Left kidney (tissue), 2 donors: ENCODE results near the gene UGCG. TPM values are rescaled to one million over a fixed set of nuclear protein-coding genes. Genes with fewer than 3 reads are reported as not detected.
"Not testable (repeated sequence)": the region's sequence is repeated elsewhere in the genome, so short reads cannot be mapped to it uniquely, and the experiment has no call there.

ENCODE experiments used
- DNase-seq: peaks from one replicate; pipeline ENCODE4 v3.0.0-alpha.2; 2013
- polyA plus RNA-seq: library from polyadenylated mRNA; unstranded; fragments of 120-200 nt; gene quantifications from one replicate; pipeline ENCODE4 v1.2.1, GENCODE V29; 2013; ENCODE audit not compliant: insufficient read length

UGCG gene
- polyA plus RNA-seq, 1 donor = 84.3 TPM

DNA sequence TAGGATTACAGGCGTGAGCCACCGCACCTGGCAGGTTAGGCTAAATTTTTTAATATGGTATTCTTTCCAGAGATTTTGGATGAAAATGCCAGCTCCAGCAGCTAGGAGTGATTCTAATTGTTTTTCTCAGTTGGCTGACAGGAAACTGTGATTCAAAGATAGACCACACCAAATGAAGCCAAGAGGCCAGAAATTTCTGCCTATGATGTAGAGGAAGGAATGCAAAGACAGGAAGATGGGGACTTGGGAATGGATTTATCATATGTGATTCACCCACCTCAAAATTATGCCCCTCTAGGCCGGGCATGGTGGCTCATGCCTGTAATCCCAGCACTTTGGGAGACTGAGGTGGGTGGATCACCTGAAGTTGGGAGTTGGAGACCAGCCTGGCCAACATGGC is 53.3 kb downstream of the UGCG start:
- no peak for DNase-seq

GRCh38 chr9:111952559-111952958 is 55.9 kb downstream of the UGCG start:
- DNase-seq = no peak

DNA sequence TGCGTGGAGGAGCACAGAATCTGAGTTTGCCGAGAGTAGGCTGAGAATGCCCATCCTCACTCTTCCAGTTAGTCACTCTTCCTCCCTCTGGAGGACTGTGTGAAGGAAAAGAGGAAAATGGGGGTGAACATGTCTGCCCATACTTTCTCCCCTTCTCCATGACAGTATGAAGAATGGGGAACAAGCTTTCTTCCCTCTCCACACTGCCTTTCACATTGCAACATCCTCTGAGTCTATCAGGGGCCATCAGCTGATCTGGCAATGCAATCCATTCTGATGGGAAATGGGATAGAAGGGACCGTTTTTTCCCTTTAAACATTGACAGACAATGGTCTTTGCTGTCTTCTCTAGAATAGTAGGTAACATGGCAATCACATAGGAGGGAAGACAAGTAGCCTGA is 56.8 kb downstream of the UGCG start:
- DNase-seq = no peak

DNA sequence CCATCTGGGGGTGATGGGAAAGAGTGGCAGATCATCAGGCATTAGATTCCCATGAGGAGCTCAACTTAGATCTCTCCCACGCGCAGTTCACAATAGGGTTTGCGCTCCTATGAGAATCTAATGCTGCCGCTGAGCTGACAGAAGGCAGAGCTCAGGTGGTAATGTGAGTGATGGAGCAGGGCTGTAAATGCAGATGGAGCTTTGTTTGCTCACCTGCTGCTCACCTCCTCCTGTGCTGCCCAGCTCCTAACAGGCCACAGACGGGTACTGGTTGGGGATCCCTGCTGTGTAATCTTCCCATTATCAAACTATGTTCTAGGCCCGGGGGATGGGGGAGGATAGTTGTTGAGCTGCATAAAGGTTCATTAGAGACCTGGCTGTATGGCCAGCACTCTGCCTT is 58.4 kb downstream of the UGCG start:
- no peak for DNase-seq

GRCh38 chr9:111957856-111958631 is 61.4 kb downstream of the UGCG start:
- DNase-seq = peak; percentile 51

DNA sequence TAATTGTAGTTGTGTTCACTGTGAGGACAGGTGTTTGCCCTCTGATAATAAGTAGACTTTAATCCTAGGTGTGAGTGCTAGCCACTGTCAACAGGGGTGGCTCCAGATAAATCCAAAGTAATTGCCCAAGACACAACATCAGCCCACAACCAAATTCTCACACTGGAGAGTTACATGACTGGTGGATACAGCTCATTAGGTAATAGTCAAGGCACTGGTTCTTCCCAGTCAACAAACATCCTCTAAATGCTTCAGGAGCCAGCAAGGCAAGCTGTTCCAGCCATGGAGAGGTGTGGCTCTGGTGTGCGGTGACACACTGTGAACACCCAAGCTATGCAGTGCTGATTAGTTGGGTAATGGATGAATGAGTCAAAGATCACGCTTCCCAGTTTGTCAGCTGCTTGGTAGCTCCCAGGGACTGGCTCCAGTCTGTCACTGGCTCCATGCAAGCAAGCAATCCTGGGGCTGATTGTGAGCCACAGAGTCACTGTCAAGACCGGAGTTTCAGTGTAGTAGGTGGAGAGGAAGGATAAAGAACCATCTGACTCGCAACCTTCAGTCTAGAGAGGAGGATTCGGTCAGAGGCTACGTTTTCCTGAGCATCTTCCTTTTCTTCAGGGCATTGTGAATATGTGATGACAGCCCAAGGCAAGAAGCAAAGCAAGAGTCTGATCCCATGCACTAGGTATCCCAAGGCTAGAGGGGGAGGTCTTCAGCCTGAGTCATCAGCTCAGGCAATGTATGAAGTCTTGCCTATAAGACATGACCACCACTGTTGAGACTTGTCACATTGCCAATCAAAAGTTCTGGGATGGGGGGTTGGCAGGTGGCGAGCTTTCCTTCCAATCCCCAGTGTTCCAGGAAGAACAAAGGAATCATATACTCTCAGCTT is 63.1 kb downstream of the UGCG start:
- no peak for DNase-seq

DNA sequence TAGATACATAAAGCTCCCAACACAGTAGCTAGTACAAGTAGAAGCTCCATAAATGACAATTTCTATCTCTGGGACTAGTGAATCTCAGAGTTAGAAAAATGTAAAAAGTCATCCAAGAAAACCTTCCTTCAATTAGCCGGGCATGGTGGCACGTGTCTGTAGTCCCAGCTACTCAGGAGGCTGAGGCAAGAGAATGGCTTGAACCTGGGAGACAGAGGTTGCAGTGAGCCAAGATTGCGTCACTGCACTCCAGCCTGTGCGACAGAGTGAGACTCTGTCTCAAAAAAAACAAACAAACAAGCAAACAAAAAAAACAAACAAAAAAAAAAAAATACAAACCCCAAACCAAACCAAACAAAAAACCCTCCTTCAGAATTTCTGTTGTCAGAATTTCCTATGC is 63.9 kb downstream of the UGCG start:
- not testable (repeated sequence) for DNase-seq

DNA sequence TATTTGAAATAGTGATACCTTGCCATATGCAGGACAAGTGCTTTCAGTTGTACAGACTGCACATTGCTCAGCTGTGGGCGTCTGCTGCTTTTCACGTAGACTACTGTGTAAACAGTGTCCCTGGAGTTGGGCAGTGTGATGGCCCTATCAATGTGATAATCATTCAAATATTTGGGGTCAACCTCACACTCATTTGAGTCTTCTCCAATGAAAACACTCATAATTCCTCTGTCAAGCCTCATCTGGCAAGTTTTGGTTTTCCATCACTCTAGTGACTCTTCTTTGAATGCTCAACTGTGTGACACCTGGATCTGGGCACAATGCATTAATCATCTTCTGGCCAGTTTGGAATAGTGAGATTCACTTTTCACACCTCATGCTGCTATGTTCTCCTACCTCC is 64.4 kb downstream of the UGCG start:
- no peak for DNase-seq

DNA sequence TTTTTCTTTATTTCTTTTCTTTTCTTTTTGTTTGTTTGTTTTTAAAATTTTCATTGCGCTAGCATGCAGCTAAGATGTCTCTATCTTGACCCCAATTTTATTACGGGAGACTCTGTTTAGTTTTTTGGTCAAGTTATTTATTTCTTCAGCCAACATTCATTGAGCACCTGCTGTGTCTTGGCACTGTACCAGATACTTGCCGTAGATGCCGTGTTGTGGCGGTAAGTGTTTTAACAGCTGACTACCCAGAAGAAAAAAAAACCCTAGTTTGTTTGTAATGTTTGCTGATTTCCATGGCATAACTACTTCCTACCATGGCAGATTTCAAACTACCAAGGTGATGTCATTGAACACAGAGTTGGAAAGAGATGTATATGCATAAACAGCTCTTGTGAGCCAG is 65.0 kb downstream of the UGCG start:
- DNase-seq = no peak

DNA sequence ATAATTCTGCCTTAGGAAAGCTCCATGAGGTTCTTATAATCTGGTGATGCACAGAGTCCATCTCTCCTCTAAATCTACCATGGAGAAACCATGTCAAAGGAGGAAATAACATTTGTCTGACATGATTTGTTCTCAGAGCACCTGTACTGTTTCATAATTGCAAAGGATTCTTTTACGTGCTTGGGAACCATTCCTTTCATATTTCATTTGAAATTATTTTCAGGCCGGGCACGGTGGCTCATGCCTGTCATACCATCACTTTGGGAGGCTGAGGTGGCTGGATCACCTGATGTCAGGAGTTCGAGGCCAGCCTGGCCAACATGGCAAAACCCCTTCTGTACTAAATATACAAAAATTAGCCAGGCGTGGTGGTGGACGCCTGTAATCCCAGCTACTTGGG is 65.4 kb downstream of the UGCG start:
- no peak for DNase-seq

DNA sequence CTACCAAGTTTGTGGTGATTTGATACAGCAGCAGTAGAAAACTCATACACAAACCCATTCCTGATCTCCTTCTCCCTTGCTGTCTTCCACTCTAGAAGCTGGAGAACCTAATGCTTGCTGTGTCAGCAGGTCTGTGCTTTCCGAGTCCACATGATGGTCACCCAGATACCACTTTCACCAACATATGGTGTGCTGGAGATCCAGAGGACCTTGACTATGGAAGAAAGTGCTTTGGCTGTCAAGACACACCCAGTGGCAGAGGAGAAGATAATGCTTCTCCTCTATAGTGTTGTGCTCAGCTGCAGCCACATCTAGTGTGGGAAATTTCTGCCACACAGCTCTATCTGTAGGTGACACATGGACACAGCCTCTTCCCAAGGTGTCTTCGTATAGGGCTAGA is 67.4 kb downstream of the UGCG start:
- no peak for DNase-seq

DNA sequence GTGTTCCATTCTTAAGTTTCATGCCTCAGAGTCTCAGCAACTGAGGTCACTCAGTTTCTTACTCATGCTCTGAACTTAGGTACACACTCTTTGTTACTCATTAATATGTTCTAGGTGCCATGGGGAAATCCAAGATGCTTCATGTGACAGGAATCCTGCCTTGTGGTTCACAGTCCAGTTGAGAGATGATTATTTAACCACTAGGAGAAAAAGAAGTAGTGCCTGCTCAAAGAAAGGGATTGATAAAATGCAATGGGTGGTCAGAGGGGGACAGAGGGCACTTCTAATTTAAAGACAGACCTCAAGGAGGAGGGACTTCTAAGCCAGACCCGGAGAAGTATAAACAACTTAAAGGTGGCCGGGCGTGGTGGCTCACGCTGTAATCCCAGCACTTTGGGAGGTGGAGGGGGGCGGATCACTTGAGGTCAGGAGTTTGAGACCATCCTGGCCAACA is 69.0 kb downstream of the UGCG start:
- no peak for DNase-seq

DNA sequence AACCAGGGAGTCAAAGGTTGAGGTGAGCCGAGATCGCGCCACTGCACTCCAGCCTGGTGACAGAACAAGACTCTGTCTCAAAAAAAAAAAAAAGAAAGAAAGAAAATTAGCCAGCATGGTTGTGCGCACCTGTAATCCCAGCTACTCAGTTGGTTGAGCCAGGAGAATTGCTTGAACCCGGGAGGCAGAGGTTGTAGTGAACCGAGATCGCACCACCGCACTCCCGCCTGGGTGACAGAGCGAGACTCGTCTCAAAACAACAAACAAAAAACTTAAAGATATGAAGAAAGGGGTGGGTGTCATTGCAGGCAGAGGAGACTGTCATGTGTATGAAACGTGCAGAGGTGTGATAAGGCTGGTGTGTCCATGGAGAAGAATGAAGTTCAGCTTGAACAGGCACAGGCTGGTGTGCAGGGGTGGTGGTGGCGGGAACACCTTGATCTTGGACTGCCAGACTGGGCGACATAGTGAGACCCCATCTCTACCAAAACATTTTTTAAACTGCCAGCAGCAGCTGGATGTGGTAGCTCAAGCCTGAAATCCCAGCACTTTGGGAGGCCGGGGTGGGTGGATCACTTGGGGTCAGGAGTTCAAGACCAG is 69.6 kb downstream of the UGCG start:
- no peak for DNase-seq

DNA sequence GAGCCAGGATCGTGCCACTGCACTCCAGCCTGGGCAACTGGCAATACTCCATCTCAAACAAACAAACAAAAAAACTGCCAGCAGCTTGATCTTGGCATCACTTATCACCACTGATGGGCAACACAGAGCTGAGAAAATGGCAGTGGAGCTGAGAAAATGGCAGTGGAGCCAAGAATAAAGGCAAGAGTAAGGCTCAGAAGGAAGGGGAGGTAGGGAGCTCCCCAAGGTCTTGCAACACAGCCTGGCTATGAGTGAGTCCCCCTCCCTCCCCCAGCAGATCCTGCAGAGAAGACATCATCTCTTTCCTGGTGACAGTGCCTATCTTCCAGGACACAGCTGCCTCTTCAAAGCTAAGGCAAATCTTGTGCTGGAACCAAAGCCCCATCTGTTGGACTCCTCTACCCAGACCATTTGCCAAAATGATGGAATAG is 70.3 kb downstream of the UGCG start:
- no peak for DNase-seq

DNA sequence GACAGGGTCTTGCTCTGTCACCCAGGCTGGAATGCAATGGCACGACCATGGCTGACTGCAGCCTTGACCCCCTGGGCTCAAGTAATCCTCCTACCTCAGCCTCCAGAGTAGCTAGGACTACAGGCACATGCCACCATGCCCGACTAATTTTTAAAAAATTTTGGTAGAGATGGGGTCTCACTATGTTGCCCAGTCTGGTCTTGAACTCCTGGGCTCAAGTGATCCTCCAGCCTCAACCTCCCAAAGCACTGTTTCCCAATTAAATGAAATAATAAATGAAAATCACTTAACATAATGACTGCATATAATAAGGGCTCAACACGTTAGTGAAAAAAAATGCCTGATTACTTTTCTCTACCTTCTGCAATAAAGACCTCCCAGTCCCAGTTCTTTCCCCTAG is 71.0 kb downstream of the UGCG start:
- no peak for DNase-seq

DNA sequence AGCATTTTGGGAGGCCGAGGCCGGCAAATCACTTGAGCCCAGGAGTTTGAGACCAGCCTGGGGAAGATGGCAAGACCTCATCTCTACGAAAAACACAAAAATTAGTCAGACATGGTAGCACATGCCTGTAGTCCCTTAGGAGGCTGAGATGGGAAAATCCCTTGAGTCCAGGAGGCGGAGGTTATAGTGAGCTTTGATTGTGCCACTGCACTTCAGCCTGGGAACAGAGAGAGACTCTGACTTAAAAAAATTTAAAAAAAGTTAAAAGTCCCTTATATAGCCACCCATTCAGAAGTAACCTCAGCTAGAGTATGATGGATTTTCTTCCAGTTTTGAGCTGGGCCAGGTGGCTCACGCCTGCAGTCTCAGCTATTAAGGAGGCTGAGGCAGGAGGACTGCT is 72.4 kb downstream of the UGCG start:
- DNase-seq = no peak

- DNase-seq = no peak
Observed at GRCh38 chr9:111969622-111970021, 73.0 kb downstream of the UGCG start.

DNA sequence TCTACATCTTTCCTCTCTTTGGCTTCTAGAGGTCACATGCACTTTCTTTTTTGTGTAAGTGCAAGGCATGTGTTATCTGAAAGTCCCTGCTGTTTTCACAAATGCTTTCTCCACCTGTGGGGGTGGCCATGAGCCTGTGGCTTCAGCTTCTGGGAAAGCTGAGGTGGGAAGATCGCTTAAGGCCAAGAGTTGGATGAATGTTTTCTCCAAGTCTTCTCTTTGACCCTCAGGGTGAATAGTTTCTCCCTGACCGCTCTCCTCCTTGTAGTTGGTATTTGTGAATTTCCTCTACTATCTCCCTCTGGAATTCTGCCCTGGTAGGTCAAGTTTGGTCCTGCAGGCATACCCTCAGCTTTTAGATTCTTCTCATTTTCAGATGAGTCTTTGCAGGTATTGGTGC is 74.2 kb downstream of the UGCG start:
- no peak for DNase-seq

DNA sequence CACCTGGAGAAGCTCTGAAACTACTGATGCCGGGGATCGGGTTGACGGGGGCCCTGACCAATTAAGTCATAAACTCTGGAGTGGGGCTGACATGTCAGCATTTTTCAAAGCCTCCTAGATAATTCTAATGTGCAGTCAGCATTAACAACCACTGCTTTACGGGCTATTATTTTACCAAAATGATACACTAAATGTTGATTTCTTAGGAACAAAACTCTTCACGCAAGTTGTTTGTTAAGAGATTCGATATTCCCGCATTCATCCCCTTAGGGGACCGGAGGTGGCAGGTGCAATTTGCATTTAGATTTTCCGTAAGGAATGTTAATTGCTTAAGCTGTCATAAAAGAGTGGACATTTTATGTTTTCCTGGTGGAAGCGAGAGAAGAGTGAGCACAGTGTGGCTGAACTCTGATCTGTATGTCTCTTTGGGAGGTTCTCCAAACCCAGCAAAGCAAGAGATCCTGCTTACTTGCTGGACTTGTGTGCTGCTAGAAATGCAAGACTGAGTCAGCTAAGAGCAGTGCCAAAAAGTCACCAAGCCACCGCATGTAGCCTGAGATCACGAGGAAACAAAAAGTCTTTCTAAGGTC is 77.6 kb downstream of the UGCG start:
- DNase-seq = no peak

DNA sequence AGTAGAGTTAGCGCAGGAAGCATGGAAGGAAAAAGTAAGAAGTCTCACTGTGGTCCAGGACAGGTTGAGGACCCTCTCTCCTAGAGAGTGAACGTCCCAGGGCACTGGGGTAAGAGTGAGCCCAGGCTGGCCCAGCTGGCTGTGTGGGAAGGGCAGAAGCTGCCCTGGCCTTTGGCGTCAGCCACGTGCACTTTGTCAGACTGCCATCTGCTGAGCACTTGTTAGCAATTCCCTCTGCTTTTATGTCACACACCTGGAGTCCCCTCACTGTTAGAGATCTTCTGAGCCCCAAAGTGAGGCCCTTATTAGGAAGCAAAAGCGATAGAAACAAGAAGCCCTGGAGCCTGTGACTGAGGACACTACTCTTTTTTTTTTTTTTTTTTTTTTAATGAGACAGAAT is 79.1 kb downstream of the UGCG start:
- no peak for DNase-seq

DNA sequence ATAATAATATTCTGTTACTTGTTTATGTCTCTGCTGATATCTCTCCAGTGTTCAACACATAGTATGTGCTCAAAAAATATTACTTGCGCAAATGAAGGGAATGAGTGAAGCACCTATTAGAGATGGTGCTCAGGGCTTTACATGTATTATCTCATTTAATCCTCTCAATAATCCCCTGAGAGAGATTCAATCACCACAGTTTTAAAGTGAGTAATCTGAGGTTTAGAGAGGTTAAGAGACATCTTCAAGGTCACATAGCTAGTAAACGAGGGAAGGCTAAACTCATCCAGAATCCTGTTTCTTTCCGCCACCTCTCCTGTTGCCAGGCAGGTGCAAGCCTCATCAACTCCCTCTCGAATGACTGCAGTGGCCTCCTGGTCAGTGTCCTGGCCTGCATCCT is 82.0 kb downstream of the UGCG start:
- no peak for DNase-seq

GRCh38 chr9:111979561-111979960 is 82.9 kb downstream of the UGCG start:
- no peak for DNase-seq

DNA sequence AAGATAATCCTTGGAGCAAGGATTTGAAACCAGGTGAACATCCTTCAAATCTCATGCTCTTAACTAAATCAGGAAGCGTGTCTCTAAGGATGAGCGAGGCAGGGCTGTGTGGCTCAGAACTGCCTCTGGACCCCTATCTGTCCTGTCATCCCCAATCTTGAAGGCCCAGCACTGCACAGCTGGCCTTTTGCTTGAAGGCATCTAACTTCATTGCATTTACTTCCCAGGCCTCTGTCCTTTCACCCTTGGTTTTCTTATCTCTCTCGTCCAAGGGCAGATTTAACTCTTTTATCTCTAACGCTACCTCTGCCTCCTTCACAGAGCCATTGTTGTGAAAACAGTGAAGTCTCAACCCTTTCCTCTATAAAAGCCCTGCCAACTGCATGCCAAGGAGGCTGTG is 83.8 kb downstream of the UGCG start:
- DNase-seq = no peak
